Hepatocyte (in vitro differentiated cells): Measurements from ENCODE around the gene KIAA0753. TPM values are rescaled to one million over a fixed set of nuclear protein-coding genes. Genes with fewer than 3 reads are reported as not detected.

Experiments used
- DNase-seq: peaks from one replicate; pipeline ENCODE4 v3.0.0-alpha.2; 2016; ENCODE audit warnings: low spot score
- H2AFZ ChIP-seq: fragments of 200-600 bp; sonication (generic); 2 replicates; pipeline ENCODE4 v1.6.0; 2016; ENCODE audit warnings: antibody characterized with exemption, mild to moderate bottlenecking
- H3K27ac ChIP-seq: fragments of 200-600 bp; sonication (generic); 2 replicates; pipeline ENCODE4 v1.5.1; 2016; ENCODE audit warnings: mild to moderate bottlenecking
- H3K27me3 ChIP-seq: fragments of 200-600 bp; sonication (generic); 2 replicates; pipeline ENCODE4 v1.6.1; 2016
- H3K36me3 ChIP-seq: fragments of 200-600 bp; sonication (generic); replicated peaks from 2 replicates; pipeline ENCODE4 v1.5.1; 2016; ENCODE audit warnings: low read depth; ENCODE audit not compliant: insufficient read depth
- H3K4me1 ChIP-seq: fragments of 200-600 bp; sonication (generic); 2 replicates; pipeline ENCODE4 v1.5.1; 2016; ENCODE audit warnings: mild to moderate bottlenecking, moderate library complexity; ENCODE audit not compliant: insufficient read depth
- H3K4me2 ChIP-seq: fragments of 200-600 bp; sonication (generic); 2 replicates; pipeline ENCODE4 v1.6.0; 2016
- H3K4me3 ChIP-seq: fragments of 200-600 bp; sonication (generic); 2 replicates; pipeline ENCODE4 v1.5.1; 2016; ENCODE audit warnings: mild to moderate bottlenecking
- H3K79me2 ChIP-seq: fragments of 200-600 bp; sonication (generic); 2 replicates; pipeline ENCODE4 v1.6.0; 2017; ENCODE audit warnings: mild to moderate bottlenecking
- H3K9me2 ChIP-seq: fragments of 200-600 bp; sonication (generic); replicated peaks from 2 replicates; pipeline ENCODE4 v1.6.0; 2017; ENCODE audit warnings: mild to moderate bottlenecking; ENCODE audit not compliant: insufficient read depth
- H3K9me3 ChIP-seq: fragments of 200-600 bp; sonication (generic); 2 replicates; pipeline ENCODE4 v1.5.1; 2016; ENCODE audit warnings: low read depth, mild to moderate bottlenecking
- H4K20me1 ChIP-seq: fragments of 200-600 bp; sonication (generic); 2 replicates; pipeline ENCODE4 v1.6.0; 2016; ENCODE audit warnings: mild to moderate bottlenecking; ENCODE audit not compliant: insufficient read depth, poor library complexity, severe bottlenecking
- EZH2 ChIP-seq: fragments of 200-600 bp; sonication (generic); IDR thresholded peaks from 2 replicates; pipeline ENCODE4 v1.6.1; 2016; ENCODE audit warnings: antibody characterized with exemption, mild to moderate bottlenecking, borderline replicate concordance
- EZH2phosphoT487 ChIP-seq: fragments of 200-600 bp; sonication (generic); IDR thresholded peaks from one replicate; pipeline ENCODE4 v1.6.1; 2018; ENCODE audit warnings: antibody characterized with exemption, mild to moderate bottlenecking, low read depth, moderate library complexity; ENCODE audit not compliant: unreplicated experiment, severe bottlenecking
- WGBS: methylation state at CpG from one replicate; pipeline ENCODE4 v1.1.6; 2016; ENCODE audit warnings: low lambda C conversion rate; ENCODE audit errors: missing lambda C conversion rate; 5-methylcytosine and 5-hydroxymethylcytosine counted together
- polyA plus RNA-seq: library from polyadenylated mRNA; unstranded; fragments of >200 nt; fragmentation: Nextera tagmentation; extraction: Ambion mirVana; gene quantifications from 2 replicates; pipeline ENCODE4 v1.2.1, GENCODE V29; 2016
- total RNA-seq: library from RNA; depleted of rRNA; stranded (reverse); fragments of >200 nt; gene quantifications from 2 replicates; pipeline ENCODE4 v1.2.3, GENCODE V29; 2014
- TF ChIP-seq, protein P1 (sequence below): fragments of 200-600 bp; sonication (generic); IDR thresholded peaks from 2 replicates; pipeline ENCODE4 v1.5.1; 2016; ENCODE audit warnings: antibody characterized with exemption, mild to moderate bottlenecking; ENCODE audit not compliant: poor library complexity

KIAA0753 gene
- total and polyA plus RNA-seq, 2 experiments from 2014 or later, result 6.0 to 12.0 TPM

DNA sequence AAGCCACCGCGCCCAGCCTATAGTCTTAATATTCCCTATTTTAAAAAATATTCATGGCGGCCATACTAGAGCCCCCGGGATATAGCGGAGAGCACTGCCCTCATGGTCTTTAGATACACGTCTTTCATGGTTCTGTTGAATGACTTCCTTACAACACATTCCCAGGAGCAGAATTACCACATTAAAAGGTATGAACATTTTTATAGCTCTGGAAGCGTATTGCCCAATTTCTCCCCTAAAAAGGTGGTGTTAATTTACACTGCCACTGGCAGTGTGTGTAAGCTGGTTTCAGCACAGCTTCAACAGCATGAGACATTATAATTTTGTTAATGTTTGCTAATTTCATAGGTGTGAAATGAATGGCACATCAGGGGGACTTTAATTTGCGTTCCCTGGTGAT lies 30.1 kb upstream of the KIAA0753 start:
- Histone ChIP-seq H3K79me2 (no peaks in the 10 kb centered on the region), H4K20me1 (no peaks in the 10 kb centered on the region), H3K4me3 (no peak overlapping the region), H3K9me2 (no peaks in the 10 kb centered on the region), H3K27me3 (no peaks in the 10 kb centered on the region), H3K36me3 (no peaks in the 10 kb centered on the region), H3K27ac (no peak overlapping the region), H3K4me2 (no peak overlapping the region), H3K9me3 (no peaks in the 10 kb centered on the region), H2AFZ (no peak overlapping the region), H3K4me1 (no peaks in the 10 kb centered on the region)
- 91% methylated on average over 8 of the region's 8 CpGs for WGBS
- TF ChIP-seq, protein P1, sequence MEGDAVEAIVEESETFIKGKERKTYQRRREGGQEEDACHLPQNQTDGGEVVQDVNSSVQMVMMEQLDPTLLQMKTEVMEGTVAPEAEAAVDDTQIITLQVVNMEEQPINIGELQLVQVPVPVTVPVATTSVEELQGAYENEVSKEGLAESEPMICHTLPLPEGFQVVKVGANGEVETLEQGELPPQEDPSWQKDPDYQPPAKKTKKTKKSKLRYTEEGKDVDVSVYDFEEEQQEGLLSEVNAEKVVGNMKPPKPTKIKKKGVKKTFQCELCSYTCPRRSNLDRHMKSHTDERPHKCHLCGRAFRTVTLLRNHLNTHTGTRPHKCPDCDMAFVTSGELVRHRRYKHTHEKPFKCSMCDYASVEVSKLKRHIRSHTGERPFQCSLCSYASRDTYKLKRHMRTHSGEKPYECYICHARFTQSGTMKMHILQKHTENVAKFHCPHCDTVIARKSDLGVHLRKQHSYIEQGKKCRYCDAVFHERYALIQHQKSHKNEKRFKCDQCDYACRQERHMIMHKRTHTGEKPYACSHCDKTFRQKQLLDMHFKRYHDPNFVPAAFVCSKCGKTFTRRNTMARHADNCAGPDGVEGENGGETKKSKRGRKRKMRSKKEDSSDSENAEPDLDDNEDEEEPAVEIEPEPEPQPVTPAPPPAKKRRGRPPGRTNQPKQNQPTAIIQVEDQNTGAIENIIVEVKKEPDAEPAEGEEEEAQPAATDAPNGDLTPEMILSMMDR, result no peak
- no peak for TF ChIP-seq EZH2phosphoT487
- TF ChIP-seq EZH2, result no peak
- DNase-seq, result no peak

DNA sequence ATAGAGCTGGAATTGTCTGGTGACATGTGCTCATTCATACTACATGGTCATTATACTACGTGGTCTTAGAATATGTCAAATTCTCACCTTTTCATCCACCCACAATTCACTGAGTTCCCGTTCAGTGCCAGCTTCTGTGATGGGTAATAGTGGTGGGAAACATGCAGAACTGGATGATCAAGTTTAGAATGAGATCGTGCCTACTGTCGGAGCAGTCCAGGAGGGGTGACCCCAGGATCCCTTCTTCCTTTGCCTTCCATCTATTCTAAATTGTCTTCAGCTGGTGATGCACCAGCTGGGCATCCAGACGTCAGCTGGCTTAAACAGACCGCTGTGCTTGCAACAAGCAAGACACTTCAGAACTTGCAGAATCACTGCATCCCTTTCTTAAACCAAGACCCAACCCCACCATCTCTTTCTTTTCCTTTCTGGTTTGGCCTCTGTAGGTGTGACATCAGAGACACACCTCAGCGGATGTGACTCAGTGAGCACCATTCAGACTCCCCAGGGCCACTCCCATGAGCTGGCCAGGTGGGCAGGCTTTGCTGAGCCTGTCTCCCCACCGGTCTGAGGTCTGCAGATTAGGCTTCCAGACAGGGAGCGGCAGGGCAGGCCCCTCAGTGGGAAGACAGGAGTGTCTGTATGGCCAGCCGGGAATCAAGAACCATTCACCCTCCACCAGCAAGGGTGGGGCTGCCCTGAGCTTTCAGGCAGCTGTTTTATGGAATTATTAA lies 29.1 kb upstream of the KIAA0753 start:
- H3K9me2 ChIP-seq, result no peaks in the 10 kb centered on the region
- TF ChIP-seq EZH2 (no peak), EZH2phosphoT487 (no peak)
- TF ChIP-seq, protein P1, result no peak
- H2AFZ ChIP-seq, result no peak overlapping the region
- no peaks in the 10 kb centered on the region for H3K4me1 ChIP-seq
- no peaks in the 10 kb centered on the region for H3K27me3 ChIP-seq
- H3K36me3 ChIP-seq, result no peaks in the 10 kb centered on the region
- no peaks in the 10 kb centered on the region for H3K79me2 ChIP-seq
- 83% methylated on average over 10 of the region's 10 CpGs for WGBS
- H3K4me2 ChIP-seq, result no peak overlapping the region
- no peak for DNase-seq
- H3K9me3 ChIP-seq, result no peaks in the 10 kb centered on the region
- no peaks in the 10 kb centered on the region for H4K20me1 ChIP-seq
- no peak overlapping the region for H3K27ac ChIP-seq
- H3K4me3 ChIP-seq, result no peak overlapping the region

DNA sequence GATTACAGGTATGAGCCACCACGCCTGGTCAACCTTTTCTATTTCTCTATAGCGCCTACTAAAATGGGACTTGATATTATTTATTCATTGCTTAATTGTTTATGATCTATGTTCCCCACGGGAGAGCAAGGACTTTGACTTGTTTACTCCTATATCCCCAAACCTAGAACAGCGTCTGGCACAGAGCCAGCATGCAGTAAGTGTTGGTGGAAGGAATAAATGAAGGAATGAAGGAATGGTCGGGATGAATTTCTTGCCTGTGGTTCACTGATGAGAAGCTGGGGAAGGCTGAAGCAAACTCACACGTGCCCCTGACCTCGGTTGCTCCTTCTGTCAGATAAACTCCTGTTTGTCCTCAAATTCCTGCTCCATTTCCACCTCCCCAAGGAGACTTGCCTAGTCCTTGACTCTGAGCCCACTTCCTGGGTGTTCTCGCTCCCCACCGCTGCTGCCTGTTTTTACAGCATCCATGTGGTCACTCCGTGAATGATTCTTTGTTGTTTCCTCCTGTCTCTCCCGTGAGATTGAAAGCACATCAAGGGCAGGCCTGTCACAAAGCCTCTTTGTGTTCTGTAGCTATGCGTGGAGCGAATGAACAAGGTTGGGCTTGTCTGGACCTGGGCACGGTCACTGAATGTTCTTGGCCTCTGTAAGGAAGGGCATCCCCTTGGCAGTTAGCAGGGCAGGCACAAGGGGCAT lies 28.4 kb upstream of the KIAA0753 start:
- Histone ChIP-seq H2AFZ (no peak overlapping the region), H3K27me3 (no peaks in the 10 kb centered on the region), H3K4me2 (no peak overlapping the region), H3K4me1 (no peaks in the 10 kb centered on the region), H3K27ac (no peak overlapping the region), H3K9me2 (no peaks in the 10 kb centered on the region), H3K79me2 (no peaks in the 10 kb centered on the region), H3K4me3 (no peak overlapping the region), H4K20me1 (no peaks in the 10 kb centered on the region), H3K9me3 (no peaks in the 10 kb centered on the region), H3K36me3 (no peaks in the 10 kb centered on the region)
- no peak for DNase-seq
- WGBS, result 83% methylated on average over 14 of the region's 14 CpGs
- no peak for TF ChIP-seq EZH2
- no peak for TF ChIP-seq EZH2phosphoT487
- TF ChIP-seq, protein P1, result no peak
